ENCODE measurements around the gene GRIFIN. TPM values are rescaled to one million over a fixed set of nuclear protein-coding genes. Genes with fewer than 3 reads are reported as not detected.

Gene GRIFIN
- total RNA-seq, 1 donor from 2014 or later = not detected

DNA sequence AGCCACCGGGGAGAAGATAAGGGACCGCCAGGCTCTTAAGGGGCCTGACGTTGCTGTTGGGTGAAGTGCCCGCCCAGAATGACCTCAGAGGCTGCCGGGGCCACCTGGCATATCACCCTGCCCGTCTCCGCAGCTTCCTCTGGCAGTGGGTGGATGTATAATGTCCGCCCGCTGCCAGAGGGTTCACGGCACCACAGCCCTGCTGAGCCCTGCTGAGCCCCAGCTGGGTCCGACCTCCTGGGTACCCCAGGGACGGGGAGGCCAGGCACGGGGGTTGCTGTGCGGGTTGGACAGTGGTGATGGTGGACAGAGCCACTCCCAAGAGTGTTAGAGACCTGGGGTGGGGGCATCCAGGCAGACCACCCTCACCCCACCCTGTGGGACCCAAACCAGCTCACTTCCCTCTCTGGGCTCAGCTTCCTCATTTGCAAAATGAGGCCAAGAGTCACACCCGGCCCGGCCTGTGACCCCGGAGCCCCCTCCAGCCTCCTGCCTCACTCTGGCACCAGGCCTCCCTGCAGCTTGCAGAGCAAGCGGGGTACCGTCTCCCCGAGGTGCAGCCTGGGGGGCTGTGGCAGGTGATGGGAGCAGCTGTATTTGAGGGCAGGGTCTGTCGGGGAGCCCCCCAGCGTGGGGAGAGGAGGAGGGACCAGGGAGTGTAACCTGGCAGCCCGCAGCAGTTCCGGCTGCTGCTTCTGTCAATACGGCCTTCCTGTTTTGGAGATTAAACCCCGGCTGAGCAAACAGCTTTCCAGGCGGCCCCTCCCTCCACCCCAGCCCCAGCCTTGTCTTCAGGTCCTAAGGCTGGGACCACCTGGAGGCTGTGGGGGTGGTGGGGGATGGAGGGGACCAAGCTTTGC lies 34.9 kb upstream of the GRIFIN start:
- TF ChIP-seq, protein P1, sequence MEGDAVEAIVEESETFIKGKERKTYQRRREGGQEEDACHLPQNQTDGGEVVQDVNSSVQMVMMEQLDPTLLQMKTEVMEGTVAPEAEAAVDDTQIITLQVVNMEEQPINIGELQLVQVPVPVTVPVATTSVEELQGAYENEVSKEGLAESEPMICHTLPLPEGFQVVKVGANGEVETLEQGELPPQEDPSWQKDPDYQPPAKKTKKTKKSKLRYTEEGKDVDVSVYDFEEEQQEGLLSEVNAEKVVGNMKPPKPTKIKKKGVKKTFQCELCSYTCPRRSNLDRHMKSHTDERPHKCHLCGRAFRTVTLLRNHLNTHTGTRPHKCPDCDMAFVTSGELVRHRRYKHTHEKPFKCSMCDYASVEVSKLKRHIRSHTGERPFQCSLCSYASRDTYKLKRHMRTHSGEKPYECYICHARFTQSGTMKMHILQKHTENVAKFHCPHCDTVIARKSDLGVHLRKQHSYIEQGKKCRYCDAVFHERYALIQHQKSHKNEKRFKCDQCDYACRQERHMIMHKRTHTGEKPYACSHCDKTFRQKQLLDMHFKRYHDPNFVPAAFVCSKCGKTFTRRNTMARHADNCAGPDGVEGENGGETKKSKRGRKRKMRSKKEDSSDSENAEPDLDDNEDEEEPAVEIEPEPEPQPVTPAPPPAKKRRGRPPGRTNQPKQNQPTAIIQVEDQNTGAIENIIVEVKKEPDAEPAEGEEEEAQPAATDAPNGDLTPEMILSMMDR (IDR thresholded peaks at IDR 0.05; ENCODE audit: insufficient read depth, low read length, poor library complexity, severe bottlenecking) = no peak
- Histone ChIP-seq H3K36me3 (ENCODE audit: control insufficient read depth, insufficient read depth, low read length) (no peaks in the 10 kb centered on the region), H3K27me3 (ENCODE audit: control insufficient read depth, insufficient read depth, low read length) (no peaks in the 10 kb centered on the region), H3K4me3 (ENCODE audit: low read depth, low read length) (no peak overlapping the region)
- no peak for DNase-seq (ENCODE audit: low read depth)

DNA sequence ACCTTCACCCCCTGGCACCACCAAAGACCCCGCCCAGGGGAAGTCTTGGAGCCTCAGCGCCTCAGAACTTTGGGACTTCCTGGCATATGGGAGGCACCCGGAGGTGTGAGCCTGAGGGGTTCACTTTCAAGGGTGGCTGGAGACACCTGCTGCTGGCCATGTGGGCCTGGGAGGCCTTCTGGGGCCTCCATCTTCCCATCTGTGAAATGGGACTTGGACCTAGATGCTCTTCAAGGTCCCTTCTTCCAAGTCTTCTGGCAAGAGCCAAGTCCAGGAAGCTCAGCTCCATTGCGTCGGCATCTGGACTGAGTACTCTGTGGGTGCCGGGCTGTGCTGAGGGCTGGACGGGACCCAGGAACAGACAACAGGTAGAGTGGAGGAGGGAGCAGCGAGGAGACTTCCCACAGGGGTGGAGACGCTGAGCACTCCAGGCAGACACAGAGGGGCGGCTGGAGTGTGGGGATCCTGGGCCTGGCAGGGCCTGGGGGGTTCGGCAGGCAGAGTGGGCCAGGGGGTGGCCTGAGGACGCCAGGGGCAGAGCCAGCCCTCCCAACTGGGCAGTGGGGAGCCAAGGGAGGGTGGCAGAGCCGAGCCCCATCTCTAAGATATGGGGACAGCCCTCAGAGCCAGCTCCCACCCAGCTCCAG lies 34.1 kb upstream of the GRIFIN start:
- no peaks in the 10 kb centered on the region for H3K27me3 ChIP-seq (ENCODE audit: control insufficient read depth, insufficient read depth, low read length)
- TF ChIP-seq, protein P1 (IDR thresholded peaks at IDR 0.05; ENCODE audit: insufficient read depth, low read length, poor library complexity, severe bottlenecking) = no peak
- DNase-seq (ENCODE audit: low read depth) = no peak
- no peaks in the 10 kb centered on the region for H3K36me3 ChIP-seq (ENCODE audit: control insufficient read depth, insufficient read depth, low read length)
- no peak overlapping the region for H3K4me3 ChIP-seq (ENCODE audit: low read depth, low read length)

DNA sequence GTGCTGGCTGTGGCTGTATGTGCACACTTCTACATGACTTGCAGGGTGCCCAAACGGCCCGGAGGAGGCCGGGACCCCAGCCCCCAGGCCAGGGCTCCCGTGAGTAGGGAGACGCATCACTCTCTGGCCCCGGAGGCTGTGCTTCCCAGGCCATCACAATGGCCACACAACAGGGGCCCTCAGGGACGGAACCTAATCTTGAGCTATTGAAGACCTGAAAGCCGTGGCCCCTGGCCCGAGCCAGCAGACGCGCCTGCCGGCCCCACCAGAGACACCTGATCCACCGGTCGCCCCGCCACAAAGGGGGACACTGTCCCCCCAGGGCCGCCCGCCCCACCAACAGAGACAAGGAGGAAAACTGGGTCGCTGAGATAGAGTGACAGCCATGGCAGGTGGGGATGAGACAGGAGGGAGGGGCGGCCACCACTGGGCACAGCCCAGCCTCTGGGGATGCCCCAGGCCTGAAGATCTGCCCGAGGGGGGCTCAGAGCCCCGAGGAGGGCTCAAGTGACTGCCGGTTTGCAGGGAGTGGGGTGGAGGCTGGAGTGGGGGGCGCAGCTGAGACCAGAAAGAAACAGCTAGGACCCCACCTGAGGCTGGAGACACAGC lies 33.2 kb upstream of the GRIFIN start:
- H3K27me3 ChIP-seq (ENCODE audit: control insufficient read depth, insufficient read depth, low read length) = no peaks in the 10 kb centered on the region
- H3K36me3 ChIP-seq (ENCODE audit: control insufficient read depth, insufficient read depth, low read length) = no peaks in the 10 kb centered on the region
- no peak for DNase-seq (ENCODE audit: low read depth)
- H3K4me3 ChIP-seq (ENCODE audit: low read depth, low read length) = no peak overlapping the region
- TF ChIP-seq, protein P1 (IDR thresholded peaks at IDR 0.05; ENCODE audit: insufficient read depth, low read length, poor library complexity, severe bottlenecking) = no peak

DNA sequence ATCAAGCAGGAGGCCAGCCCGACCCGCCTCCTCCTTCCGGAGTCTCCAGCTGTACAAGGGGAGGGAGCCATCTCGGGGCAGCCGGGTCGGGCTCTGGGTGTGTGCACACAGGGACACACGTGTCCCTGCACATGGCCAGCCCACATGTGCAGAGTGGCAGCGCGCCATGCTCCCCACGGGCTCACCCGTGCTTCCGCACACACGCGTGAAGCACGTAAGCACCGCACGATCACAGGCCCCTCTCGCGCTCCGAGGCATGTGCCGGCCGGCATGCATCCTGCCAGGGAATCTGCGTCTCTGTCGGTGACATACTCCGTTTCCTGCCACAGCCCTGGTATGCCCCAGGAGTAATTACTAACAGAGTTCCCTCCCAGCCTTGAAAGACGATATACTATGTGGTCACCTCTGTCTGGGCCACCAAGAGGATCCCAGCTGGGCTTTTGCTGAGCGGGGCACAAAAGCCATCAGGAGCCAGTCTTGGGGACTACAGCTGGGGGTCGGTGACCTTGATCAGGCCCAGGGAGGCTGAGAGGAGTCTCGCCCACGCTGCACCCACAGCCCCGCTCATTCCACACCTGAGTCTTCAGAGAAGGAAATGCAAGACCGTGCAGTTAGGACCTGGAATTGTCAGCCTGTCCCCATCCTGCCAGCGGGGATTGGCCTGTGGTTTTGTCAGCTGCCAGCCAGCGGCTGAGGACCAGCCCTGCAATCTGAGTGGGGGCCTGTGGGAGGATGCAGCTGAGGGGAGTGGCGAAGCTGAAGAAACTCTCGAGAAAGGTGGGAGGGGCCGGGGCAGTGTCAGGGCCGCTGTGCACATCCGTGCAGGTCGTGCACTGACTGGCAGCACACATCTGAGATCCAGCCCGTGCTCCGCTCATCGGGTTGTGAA lies 32.4 kb upstream of the GRIFIN start:
- DNase-seq (ENCODE audit: low read depth) = no peak

DNA sequence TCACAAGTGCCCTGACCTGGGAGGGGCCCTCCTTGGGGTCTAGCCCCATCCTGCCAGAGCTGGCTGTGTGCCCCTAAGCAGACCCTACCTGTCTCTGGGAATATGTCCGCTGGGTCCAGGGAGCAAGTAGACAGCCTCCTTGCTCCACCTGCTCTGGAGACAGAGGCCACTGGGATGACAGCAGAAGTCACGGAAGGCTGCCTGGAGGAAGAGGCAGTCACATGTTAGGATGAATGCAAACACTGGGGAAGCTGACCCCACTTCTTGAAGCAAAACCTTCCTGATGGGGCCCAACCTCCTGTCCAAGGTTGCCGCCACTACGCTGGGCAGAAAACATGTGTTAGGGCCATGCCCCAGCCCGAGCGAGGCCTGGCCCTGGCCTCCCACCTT lies 31.7 kb upstream of the GRIFIN start:
- TF ChIP-seq, protein P1 (IDR thresholded peaks at IDR 0.05; ENCODE audit: insufficient read depth, low read length, poor library complexity, severe bottlenecking) = no peak

More for the DNA sequence above, 32.4 kb upstream of the GRIFIN start:
- Histone ChIP-seq H3K4me3 (ENCODE audit: low read depth, low read length) (no peak overlapping the region), H3K36me3 (ENCODE audit: control insufficient read depth, insufficient read depth, low read length) (no peaks in the 10 kb centered on the region), H3K27me3 (ENCODE audit: control insufficient read depth, insufficient read depth, low read length) (no peaks in the 10 kb centered on the region)
- TF ChIP-seq, protein P1 (IDR thresholded peaks at IDR 0.05; ENCODE audit: insufficient read depth, low read length, poor library complexity, severe bottlenecking) = no peak

More for the DNA sequence above, 31.7 kb upstream of the GRIFIN start:
- Histone ChIP-seq H3K4me3 (ENCODE audit: low read depth, low read length) (no peak overlapping the region), H3K27me3 (ENCODE audit: control insufficient read depth, insufficient read depth, low read length) (no peaks in the 10 kb centered on the region), H3K36me3 (ENCODE audit: control insufficient read depth, insufficient read depth, low read length) (no peaks in the 10 kb centered on the region)
- DNase-seq (ENCODE audit: low read depth) = no peak
